ENCODE results near the gene PGAM2. TPM values are rescaled to one million over a fixed set of nuclear protein-coding genes. Genes with fewer than 3 reads are reported as not detected.
A peak's percentile ranks its signal among the peaks of the same experiment; 100 is the strongest.

Gene PGAM2
- total RNA-seq, 1 donor, result 0.63 TPM

DNA sequence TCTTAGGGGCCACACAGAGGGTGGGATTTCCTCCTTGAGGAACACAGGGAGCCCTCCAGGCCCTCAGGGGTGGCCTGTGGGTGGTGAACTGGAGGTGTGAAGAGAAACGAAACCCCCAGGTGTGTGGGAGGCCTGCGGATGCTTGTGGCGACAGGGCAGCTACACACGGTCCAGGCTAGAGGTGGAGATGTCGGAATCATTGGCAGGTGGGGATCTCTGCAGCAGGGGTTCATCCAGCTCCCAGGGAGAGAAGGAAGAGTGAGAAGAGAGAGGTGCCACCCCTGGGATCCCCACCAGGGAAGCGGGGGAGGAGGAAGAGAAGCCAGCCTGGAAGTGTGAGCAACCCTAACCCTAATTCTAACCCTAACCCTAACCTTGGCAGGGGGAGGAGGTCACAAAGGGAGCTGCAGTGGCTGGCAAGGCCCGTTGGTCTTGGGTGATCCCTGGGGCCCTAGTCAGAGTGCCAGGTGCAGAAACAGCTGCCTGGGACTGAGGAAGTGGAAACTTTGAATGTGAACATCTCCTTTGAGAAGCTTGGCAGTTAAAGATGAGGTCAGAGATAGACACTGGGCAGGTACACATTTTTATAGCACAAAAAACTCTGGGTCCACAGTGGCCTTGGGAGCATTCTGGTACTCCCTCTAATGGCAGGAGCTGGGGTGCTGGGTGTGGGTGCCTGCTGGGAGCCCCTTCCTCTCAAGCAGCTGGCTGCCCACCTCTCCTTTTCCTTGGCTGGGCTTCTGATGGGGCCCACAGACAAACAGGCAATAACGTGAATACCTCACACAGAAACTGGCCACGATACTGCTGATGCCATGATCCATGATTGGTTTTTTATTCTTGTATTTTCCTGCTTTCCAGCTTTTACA lies 31.9 kb upstream of the PGAM2 start:
- Histone ChIP-seq H3K4me3 (ENCODE audit: low read length) (no peak overlapping the region), H3K4me1 (ENCODE audit: insufficient read depth, low read length) (peaks cover 12% of the 10 kb centered on the region), H3K27me3 (ENCODE audit: insufficient read depth, low read length) (no peaks in the 10 kb centered on the region)

DNA sequence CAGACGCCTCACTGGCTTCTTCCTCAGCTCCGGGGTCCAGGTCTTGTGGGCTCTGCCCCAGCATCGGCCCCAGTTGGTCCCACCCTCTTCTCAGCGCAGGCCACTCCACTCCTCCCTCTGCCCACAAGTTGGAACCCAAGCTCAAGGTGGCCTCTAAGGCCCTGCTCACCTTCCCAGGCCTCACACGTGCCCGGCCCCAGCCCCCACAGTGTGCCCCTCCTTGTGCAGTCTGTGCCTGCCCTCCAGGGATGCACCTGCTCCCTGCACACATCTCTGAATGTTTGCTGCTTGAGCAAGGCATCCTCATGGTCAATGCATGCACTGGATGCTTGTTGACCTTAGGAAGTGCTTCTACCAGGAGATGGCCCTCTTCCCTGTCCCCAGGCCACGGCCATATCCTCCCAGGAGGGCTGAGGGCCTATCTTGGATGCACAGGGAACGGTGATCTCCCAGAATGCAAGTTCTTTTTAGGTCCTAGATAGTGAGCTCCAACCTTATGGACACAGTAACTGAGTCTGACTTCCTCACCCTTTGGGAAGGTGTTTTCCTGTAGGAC lies 31.0 kb upstream of the PGAM2 start:
- no peaks in the 10 kb centered on the region for H3K27me3 ChIP-seq (ENCODE audit: insufficient read depth, low read length)
- no peak overlapping the region for H3K4me3 ChIP-seq (ENCODE audit: low read length)
- H3K4me1 ChIP-seq (ENCODE audit: insufficient read depth, low read length), result peaks cover 12% of the 10 kb centered on the region
- no peaks in the 10 kb centered on the region for H3K9me3 ChIP-seq (ENCODE audit: low read depth, low read length)

More for the DNA sequence above, 31.9 kb upstream of the PGAM2 start:
- H3K9me3 ChIP-seq (ENCODE audit: low read depth, low read length), result no peaks in the 10 kb centered on the region

DNA sequence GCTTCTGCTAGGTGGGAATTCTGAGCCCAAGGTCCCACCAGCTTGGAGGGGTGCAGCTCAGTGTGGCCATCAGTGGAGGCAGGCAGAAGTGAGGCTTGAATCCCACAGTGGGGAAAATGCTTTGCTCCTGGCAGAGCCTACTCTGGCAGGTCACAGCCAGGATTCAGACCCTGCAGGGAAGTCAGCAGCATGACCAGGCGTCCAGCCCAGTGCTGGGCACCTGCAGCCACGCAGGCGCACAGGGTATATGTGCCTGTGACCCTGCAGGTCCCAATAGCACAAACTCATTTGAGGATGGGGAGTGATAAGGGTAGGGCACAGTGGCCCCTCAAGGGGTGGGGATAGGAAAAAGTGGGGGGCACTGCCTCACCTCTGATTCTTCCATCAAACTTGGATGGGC lies 30.4 kb upstream of the PGAM2 start:
- H3K4me3 ChIP-seq (ENCODE audit: low read length), result no peak overlapping the region
- no peaks in the 10 kb centered on the region for H3K27me3 ChIP-seq (ENCODE audit: insufficient read depth, low read length)
- H3K4me1 ChIP-seq (ENCODE audit: insufficient read depth, low read length), result peaks cover 6% of the 10 kb centered on the region
- no peaks in the 10 kb centered on the region for H3K9me3 ChIP-seq (ENCODE audit: low read depth, low read length)

DNA sequence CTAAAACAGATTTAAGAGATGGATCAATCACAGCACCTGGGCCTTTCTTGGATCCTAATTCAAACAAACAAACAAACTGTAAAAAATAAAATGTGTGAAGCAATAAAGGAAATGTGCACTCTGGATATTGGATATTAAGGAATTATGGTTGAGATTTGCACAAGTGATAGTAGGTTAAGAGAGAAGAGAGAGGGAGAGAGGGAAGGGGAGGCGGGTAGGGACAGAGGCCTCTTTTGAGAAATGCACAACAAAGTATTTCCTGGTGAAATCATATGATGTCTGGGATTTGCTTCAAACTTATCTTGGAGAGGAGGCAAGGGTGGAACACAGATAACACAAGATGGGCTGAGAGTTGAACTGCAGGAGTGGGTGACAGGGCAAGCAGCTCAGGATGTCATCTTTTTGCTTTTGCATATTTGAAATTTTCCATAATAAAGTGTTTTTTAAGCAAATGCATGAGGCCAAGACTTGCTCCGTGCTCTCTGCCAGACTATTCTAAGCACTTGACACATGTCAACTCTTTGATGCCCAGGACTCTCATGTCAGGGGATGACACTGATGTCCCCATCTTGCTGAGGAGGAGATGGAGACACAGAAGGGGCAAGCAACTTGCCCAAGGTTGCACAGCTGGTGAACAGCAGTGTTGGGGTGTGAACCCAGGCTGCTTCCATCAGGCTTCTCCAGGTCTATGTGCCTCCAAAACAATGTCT lies 29.7 kb upstream of the PGAM2 start:
- no peak overlapping the region for H3K4me3 ChIP-seq (ENCODE audit: low read length)
- H3K9me3 ChIP-seq (ENCODE audit: low read depth, low read length), result no peaks in the 10 kb centered on the region
- peaks cover 6% of the 10 kb centered on the region for H3K4me1 ChIP-seq (ENCODE audit: insufficient read depth, low read length)
- H3K27me3 ChIP-seq (ENCODE audit: insufficient read depth, low read length), result no peaks in the 10 kb centered on the region

DNA sequence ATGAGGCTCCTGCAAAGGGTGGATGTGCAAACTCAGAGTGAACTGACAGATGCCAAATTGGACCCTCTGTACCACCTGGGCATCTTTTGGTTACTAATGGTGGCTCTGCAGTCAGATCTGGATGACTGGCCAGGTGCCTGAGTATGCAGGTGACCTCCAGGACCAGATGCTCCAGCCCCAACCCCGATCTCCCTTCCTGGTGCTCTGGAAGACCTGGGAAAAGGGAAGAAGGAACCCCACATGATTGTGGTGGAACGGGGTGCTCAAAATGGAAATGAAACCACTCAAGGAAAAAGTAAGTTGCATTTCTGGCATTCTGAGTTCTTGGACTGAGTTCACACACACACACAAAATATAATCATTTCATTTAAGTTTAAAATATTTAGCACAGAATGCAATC lies 29.0 kb upstream of the PGAM2 start:
- Histone ChIP-seq H3K4me1 (ENCODE audit: insufficient read depth, low read length) (peaks cover 6% of the 10 kb centered on the region), H3K4me3 (ENCODE audit: low read length) (no peak overlapping the region), H3K9me3 (ENCODE audit: low read depth, low read length) (no peaks in the 10 kb centered on the region), H3K27me3 (ENCODE audit: insufficient read depth, low read length) (no peaks in the 10 kb centered on the region)

DNA sequence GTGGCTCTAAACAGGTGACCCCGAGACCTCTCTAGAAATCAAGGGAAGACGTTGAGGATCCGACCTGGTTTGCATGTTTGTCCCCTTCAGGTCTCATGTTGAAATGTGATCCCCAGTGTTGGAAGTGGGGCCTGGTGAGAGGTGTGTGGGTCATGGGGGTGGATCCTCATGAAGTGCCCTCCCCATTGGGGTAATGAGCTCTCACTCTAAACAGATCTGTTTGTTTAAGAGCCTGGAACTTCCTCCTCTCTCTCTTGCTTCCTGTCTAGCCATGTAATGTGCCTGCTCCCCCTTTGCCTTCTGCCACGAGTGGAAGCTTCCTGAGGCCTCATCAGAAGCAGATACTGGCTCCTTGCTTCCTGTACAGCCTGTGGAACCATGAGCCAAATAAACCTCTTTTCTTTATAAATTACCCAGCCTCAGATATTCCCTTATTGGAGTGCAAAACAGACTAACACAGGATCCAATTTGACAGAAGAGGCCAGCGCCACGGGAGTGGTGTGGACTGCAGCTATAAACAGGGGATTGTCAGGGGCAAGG lies 27.8 kb upstream of the PGAM2 start:
- Histone ChIP-seq H3K4me1 (ENCODE audit: insufficient read depth, low read length) (peaks cover 6% of the 10 kb centered on the region), H3K9me3 (ENCODE audit: low read depth, low read length) (no peaks in the 10 kb centered on the region), H3K27me3 (ENCODE audit: insufficient read depth, low read length) (no peaks in the 10 kb centered on the region), H3K4me3 (ENCODE audit: low read length) (no peak overlapping the region)

DNA sequence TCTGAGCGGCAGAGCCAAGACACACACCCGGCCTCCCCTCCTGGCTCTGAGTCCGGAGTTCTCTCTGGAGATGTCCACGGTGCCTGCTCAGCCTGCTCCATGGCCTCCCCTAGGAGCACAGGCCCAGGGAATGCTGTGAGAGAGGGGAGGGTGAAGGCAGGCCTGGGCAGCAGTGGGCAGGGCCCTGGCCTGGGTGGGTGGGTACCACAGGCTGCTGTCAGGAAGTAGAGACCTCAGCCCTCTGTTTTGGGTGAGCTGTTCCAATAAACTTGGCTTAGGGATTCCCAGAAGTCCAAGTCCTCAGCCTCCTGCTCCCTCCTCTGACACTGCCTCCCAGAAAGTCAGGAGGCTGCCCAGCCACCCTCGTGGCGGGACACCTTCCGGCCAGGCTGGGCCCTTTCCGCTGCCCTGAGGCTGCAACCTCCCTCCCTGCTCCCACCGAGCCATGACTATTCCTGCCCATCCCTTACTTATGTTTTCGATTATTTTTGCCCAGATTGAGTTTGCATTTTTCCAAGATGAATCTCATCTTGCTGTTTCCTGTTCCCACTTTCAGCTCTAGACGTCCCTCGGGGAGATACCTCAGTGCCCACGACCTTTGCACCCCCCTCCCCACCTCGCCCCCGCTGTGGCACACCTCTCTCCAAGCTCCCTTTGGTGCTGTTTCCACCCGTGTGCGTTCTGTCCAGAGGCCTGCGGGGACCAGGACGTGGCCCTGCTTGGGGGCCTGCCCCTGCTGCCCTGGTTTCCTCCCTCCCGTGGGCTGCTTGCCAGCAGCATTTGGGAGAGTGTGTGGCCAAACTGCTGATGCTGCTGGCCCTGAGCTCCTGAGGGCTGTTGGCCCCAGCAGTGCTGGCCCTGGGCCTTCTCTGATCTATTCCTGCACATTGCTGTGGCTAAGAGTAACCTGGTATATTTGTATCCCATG lies 22.8 kb upstream of the PGAM2 start:
- H3K4me3 ChIP-seq (ENCODE audit: low read length), result no peak overlapping the region
- no peaks in the 10 kb centered on the region for H3K4me1 ChIP-seq (ENCODE audit: insufficient read depth, low read length)
- no peaks in the 10 kb centered on the region for H3K9me3 ChIP-seq (ENCODE audit: low read depth, low read length)
- no peaks in the 10 kb centered on the region for H3K27me3 ChIP-seq (ENCODE audit: insufficient read depth, low read length)

DNA sequence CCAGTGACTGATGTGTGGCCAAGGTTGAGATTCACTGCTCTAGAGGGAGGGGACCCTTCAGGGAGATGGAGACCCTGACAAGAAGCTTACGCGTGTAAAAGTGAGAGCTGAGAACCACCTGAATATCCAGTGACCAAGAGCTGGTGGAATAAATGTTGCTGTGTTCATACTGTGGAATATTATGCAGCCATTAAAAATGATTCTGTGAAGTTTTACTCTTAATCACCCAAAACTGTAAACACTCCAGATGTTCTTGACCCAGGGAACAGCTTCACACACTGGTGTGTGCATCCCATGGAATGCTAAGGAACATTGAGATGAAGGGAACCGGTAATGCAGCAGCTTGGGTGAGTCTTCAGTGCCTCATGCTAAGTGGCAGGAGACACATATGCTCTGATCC lies 21.3 kb upstream of the PGAM2 start:
- H3K27me3 ChIP-seq (ENCODE audit: insufficient read depth, low read length), result no peaks in the 10 kb centered on the region
- no peaks in the 10 kb centered on the region for H3K9me3 ChIP-seq (ENCODE audit: low read depth, low read length)
- peaks cover under 1% of the 10 kb centered on the region for H3K4me1 ChIP-seq (ENCODE audit: insufficient read depth, low read length)
- no peak overlapping the region for H3K4me3 ChIP-seq (ENCODE audit: low read length)

DNA sequence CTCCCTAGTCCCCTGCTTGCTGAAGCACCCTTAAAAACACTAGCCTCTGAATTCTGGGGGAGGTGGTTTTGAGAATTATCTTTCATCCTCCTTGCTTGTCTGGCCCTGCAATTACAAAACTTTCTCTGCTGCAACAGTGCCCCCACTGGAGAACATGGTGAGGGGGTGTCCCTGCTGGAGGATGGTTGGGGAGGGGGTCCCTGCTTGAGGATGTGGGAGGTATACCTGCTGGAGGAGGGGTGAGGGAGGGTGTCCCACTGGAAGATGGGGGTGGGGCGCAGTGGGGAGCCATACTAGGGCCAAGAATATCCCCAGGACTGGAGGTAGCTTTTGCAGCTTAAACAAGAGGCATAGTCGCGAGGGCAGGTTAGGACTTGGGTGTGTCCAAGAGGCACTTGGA lies 20.2 kb upstream of the PGAM2 start:
- Histone ChIP-seq H3K27me3 (ENCODE audit: insufficient read depth, low read length) (no peaks in the 10 kb centered on the region), H3K9me3 (ENCODE audit: low read depth, low read length) (no peaks in the 10 kb centered on the region), H3K4me1 (ENCODE audit: insufficient read depth, low read length) (peaks cover 12% of the 10 kb centered on the region), H3K4me3 (ENCODE audit: low read length) (no peak overlapping the region)

DNA sequence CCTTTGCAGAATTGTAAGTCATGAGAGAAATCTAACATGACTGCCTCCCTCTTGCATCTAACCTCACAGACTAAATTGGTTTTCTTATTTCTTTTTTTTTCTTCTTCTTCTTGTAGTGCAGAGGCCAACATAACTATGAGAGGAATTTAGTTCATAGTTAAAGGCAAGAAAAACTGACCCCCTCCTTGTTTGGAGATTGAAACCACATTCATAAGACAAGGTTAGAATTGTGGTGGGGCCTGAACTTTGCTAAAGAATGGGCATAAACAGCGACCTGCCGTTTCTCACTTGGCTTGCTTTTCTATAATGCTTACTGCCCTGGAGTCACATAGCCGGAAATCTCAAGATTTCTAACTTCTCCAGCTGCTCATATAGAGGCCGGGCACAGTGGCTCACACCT lies 19.3 kb upstream of the PGAM2 start:
- H3K4me1 ChIP-seq (ENCODE audit: insufficient read depth, low read length), result peaks cover 20% of the 10 kb centered on the region
- no peak overlapping the region for H3K4me3 ChIP-seq (ENCODE audit: low read length)
- no peaks in the 10 kb centered on the region for H3K9me3 ChIP-seq (ENCODE audit: low read depth, low read length)
- no peaks in the 10 kb centered on the region for H3K27me3 ChIP-seq (ENCODE audit: insufficient read depth, low read length)

DNA sequence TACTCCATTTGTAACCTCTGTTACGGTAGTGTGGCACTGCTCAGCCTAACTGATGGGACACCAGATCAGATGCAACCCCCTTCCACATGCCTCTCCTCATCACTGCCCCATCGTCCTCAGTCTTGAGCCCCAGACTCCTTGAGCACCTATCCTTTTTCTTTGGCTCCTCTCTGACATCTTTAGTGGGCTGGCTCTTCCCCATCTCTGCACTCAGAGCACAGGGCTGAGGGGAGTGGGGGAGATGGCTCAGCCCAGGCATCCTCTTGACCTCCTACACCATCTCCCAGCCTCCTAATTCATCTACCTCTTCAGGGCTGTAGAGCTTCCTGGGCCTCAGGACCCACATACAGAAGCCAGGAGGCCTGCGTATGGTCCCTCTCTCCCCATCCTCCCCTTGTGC lies 18.4 kb upstream of the PGAM2 start:
- H3K4me1 ChIP-seq (ENCODE audit: insufficient read depth, low read length), result peaks cover 23% of the 10 kb centered on the region
- H3K27me3 ChIP-seq (ENCODE audit: insufficient read depth, low read length), result no peaks in the 10 kb centered on the region

DNA sequence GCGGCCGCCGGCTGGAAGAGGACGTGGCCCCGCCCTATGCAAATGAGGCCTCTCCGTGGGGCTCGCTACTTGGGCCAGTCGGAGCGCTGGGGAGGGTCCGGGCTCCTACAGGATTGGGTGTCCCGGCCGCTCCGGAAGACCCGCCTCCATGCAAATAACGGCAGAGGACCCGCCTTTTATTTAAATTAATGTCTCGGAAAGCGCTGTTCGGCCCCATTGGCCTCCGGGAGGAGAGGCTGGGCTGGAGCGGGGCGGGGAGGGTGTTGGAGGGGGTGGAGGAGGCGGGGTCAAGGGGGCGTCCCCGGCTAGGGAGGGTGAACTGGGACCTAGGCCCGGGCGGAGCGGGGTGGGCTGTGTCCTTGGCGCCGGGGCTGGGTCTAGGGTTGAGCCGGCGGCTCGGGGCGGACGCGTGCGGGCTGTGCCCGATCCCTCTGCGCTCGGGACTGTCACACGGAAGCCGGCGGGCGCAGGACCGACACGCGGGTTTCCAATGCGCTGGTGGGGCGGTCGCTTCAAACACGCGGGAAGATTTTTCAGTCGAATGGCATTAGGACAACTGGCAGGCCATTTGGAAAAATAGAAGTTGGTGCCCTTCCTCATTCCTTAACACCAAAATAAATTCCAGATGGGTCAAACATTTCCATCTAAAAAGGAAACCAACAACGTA lies 17.3 kb upstream of the PGAM2 start:
- peaks cover 27% of the 10 kb centered on the region for H3K4me1 ChIP-seq (ENCODE audit: insufficient read depth, low read length)
- H3K4me3 ChIP-seq (ENCODE audit: low read length), result peak overlapping the region; percentile 59
- H3K9me3 ChIP-seq (ENCODE audit: low read depth, low read length), result no peaks in the 10 kb centered on the region
- no peaks in the 10 kb centered on the region for H3K27me3 ChIP-seq (ENCODE audit: insufficient read depth, low read length)

More for the DNA sequence above, 18.4 kb upstream of the PGAM2 start:
- H3K4me3 ChIP-seq (ENCODE audit: low read length), result no peak overlapping the region
- no peaks in the 10 kb centered on the region for H3K9me3 ChIP-seq (ENCODE audit: low read depth, low read length)

DNA sequence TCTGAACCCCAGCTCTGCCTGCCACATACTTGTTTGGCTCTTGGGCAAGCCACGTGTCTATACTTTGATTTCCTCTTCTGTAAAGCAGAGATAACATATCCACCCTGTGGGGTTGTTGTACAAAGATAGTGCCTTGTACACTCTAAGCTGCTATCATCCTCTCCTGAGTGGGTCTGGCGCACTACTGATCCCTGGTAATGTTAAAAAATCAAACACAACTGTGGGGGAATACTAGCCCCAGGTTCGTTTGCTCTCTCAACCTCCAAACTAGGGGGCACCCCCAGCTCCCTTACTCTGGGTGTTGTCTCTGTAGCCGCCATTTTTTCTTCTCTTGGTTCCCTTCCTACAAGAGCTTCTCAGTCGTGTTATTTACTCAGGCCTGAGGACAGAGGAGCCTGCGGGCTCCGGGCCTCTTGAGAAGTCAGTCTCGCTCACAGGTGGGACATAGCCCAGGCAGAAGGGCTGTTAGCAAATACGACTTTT lies 15.9 kb upstream of the PGAM2 start:
- peaks cover 27% of the 10 kb centered on the region for H3K4me1 ChIP-seq (ENCODE audit: insufficient read depth, low read length)
- H3K4me3 ChIP-seq (ENCODE audit: low read length), result peak overlapping the region; percentile 74
- no peaks in the 10 kb centered on the region for H3K27me3 ChIP-seq (ENCODE audit: insufficient read depth, low read length)
- no peaks in the 10 kb centered on the region for H3K9me3 ChIP-seq (ENCODE audit: low read depth, low read length)
